ENCODE data around the gene TSHR. TPM values are rescaled to one million over a fixed set of nuclear protein-coding genes. Genes with fewer than 3 reads are reported as not detected.
"Not testable (repeated sequence)": the region's sequence is repeated elsewhere in the genome, so short reads cannot be mapped to it uniquely, and the experiment has no call there.

The TSHR gene
- total RNA-seq, 2 experiments from 2014 or later = 4.9 to 40.0 TPM

DNA sequence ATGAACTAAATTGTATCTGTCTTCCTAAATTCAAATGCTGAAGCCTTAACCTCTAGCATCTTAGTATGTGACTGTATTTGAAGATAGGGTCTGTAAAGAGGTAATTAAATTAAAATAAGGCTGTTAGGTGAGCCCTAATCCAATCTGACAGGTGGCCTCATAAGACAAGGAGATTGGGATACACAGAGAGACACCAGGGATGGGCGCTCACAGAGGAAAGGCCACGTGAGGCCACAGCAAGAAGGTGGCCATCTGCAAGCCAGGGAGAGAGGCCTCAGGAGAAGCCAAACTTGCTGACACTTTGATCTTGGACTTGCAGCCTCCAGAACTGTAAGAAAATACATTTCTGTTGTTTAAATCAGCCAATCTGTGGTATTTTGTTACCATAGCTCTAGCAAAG is 154.8 kb downstream of the TSHR start:
- H3K9me2 ChIP-seq (ENCODE audit: insufficient read depth, low read length) = no peaks in the 10 kb centered on the region
- ChIA-PET POLR2A (no interaction called here), CTCF (ENCODE audit: unreplicated experiment) (no interaction called here)
- H3K36me3 ChIP-seq (ENCODE audit: insufficient read depth, low read length) = no peaks in the 10 kb centered on the region
- no peak overlapping the region for H2AFZ ChIP-seq (ENCODE audit: low read length)
- H3K4me1 ChIP-seq (ENCODE audit: insufficient read depth, low read length, poor library complexity, severe bottlenecking) = no peaks in the 10 kb centered on the region
- H4K20me1 ChIP-seq (ENCODE audit: insufficient read depth, low read length) = no peaks in the 10 kb centered on the region
- no peak overlapping the region for H3K27ac ChIP-seq (ENCODE audit: low read depth, low read length, poor library complexity, severe bottlenecking)
- intact Hi-C loops (cut with micrococcal nuclease; ENCODE audit: unreplicated experiment) = no loop called here
- H3K9me3 ChIP-seq (ENCODE audit: low read length) = no peaks in the 10 kb centered on the region
- no peak overlapping the region for H3K4me3 ChIP-seq (ENCODE audit: low read depth, low read length, poor library complexity, severe bottlenecking)
- H3K79me2 ChIP-seq (ENCODE audit: insufficient read depth, low read depth, low read length) = no peaks in the 10 kb centered on the region
- no peak for TF ChIP-seq EZH2phosphoT487 (IDR thresholded peaks at IDR 0.05; ENCODE audit: borderline replicate concordance, low read depth, low read length)
- DNase-seq (ENCODE audit: low spot score) = no peak
- H3K4me2 ChIP-seq (ENCODE audit: low read length) = no peak overlapping the region
- no TSS peak for BruUV-seq (replicated peaks)

- no peak overlapping the region for H3K4me3 ChIP-seq (ENCODE audit: low read depth, low read length, poor library complexity, severe bottlenecking)
- H3K79me2 ChIP-seq (ENCODE audit: insufficient read depth, low read depth, low read length) = no peaks in the 10 kb centered on the region
- no TSS peak for BruUV-seq (replicated peaks)
- H3K36me3 ChIP-seq (ENCODE audit: insufficient read depth, low read length) = no peaks in the 10 kb centered on the region
- no peak overlapping the region for H2AFZ ChIP-seq (ENCODE audit: low read length)
- H3K4me1 ChIP-seq (ENCODE audit: insufficient read depth, low read length, poor library complexity, severe bottlenecking) = no peaks in the 10 kb centered on the region
- TF ChIP-seq EZH2phosphoT487 (IDR thresholded peaks at IDR 0.05; ENCODE audit: borderline replicate concordance, low read depth, low read length) = no peak
- TF ChIP-seq CTCF (conservative IDR thresholded peaks at IDR 0.05; ENCODE audit: low read length) = no peak
- no peaks in the 10 kb centered on the region for H4K20me1 ChIP-seq (ENCODE audit: insufficient read depth, low read length)
- no peak for DNase-seq (ENCODE audit: low spot score)
- H3K9me2 ChIP-seq (ENCODE audit: insufficient read depth, low read length) = no peaks in the 10 kb centered on the region
- ChIA-PET POLR2A (no interaction called here), CTCF (ENCODE audit: unreplicated experiment) (no interaction called here)
- no peak overlapping the region for H3K27ac ChIP-seq (ENCODE audit: low read depth, low read length, poor library complexity, severe bottlenecking)
- H3K9me3 ChIP-seq (ENCODE audit: low read length) = no peaks in the 10 kb centered on the region
- no peak overlapping the region for H3K4me2 ChIP-seq (ENCODE audit: low read length)
- intact Hi-C loops (cut with micrococcal nuclease; ENCODE audit: unreplicated experiment) = no loop called here
Measured at GRCh38 chr14:81113176-81113575, 157.8 kb downstream of the TSHR start.

GRCh38 chr14:81113945-81114820 is 158.8 kb downstream of the TSHR start:
- H3K79me2 ChIP-seq (ENCODE audit: insufficient read depth, low read depth, low read length); H3K4me2 ChIP-seq (ENCODE audit: low read length); H3K9me2 ChIP-seq (ENCODE audit: insufficient read depth, low read length); BruUV-seq (replicated peaks); H3K36me3 ChIP-seq (ENCODE audit: insufficient read depth, low read length); CTCF ChIA-PET (ENCODE audit: unreplicated experiment); H3K4me1 ChIP-seq (ENCODE audit: insufficient read depth, low read length, poor library complexity, severe bottlenecking); H3K27ac ChIP-seq (ENCODE audit: low read depth, low read length, poor library complexity, severe bottlenecking); H3K9me3 ChIP-seq (ENCODE audit: low read length); H4K20me1 ChIP-seq (ENCODE audit: insufficient read depth, low read length); H3K4me3 ChIP-seq (ENCODE audit: low read depth, low read length, poor library complexity, severe bottlenecking); intact Hi-C loops (cut with micrococcal nuclease; ENCODE audit: unreplicated experiment); H2AFZ ChIP-seq (ENCODE audit: low read length); DNase-seq (ENCODE audit: low spot score): not testable (repeated sequence)
- POLR2A ChIA-PET = interaction anchor here (0.6 to 0.9 kb wide), 3 partner anchors 18 to 122 kb away, joined by 3 to 8 read pairs (median 3); no protein-coding TSS in a partner anchor

Data from OCI-LY7 (cell line).